GM20000 (cell line): Measurements from ENCODE around the gene RIPK4.
"Not testable (repeated sequence)": the region's sequence is repeated elsewhere in the genome, so short reads cannot be mapped to it uniquely, and the experiment has no call there.

Experiments used
- DNase-seq: peaks from one replicate; pipeline ENCODE4 v3.0.0; 2012; ENCODE audit warnings: low spot score
- CTCF ChIP-seq: IDR thresholded peaks from 2 replicates; pipeline ENCODE4 v1.5.1; 2012; ENCODE audit warnings: mild to moderate bottlenecking, control low read depth; ENCODE audit errors: extremely low read depth, missing control alignments

Gene RIPK4

GRCh38 chr21:41706263-41706639 is 60.6 kb downstream of the RIPK4 start:
- no peak for DNase-seq
- no peak for TF ChIP-seq CTCF

GRCh38 chr21:41705546-41706262 is 61.1 kb downstream of the RIPK4 start:
- TF ChIP-seq CTCF, result no peak
- DNase-seq, result no peak

GRCh38 chr21:41703857-41704501 is 62.9 kb downstream of the RIPK4 start:
- DNase-seq, result no peak

GRCh38 chr21:41701749-41702148 is 65.1 kb downstream of the RIPK4 start:
- no peak for TF ChIP-seq CTCF
- DNase-seq, result no peak

More at GRCh38 chr21:41703857-41704501, 62.9 kb downstream of the RIPK4 start:
- TF ChIP-seq CTCF, result no peak

GRCh38 chr21:41699311-41699710 is 67.5 kb downstream of the RIPK4 start:
- no peak for DNase-seq
- no peak for TF ChIP-seq CTCF

GRCh38 chr21:41698071-41698470 is 68.8 kb downstream of the RIPK4 start:
- TF ChIP-seq CTCF, result no peak
- no peak for DNase-seq

GRCh38 chr21:41695513-41695912 is 71.3 kb downstream of the RIPK4 start:
- no peak for TF ChIP-seq CTCF
- DNase-seq, result no peak

GRCh38 chr21:41694042-41694441 is 72.8 kb downstream of the RIPK4 start:
- not testable (repeated sequence) for DNase-seq
